ENCODE results near the gene RRH. TPM values are rescaled to one million over a fixed set of nuclear protein-coding genes. Genes with fewer than 3 reads are reported as not detected.

The RRH gene
- total RNA-seq, 1 experiment from 2014 or later = not detected

DNA sequence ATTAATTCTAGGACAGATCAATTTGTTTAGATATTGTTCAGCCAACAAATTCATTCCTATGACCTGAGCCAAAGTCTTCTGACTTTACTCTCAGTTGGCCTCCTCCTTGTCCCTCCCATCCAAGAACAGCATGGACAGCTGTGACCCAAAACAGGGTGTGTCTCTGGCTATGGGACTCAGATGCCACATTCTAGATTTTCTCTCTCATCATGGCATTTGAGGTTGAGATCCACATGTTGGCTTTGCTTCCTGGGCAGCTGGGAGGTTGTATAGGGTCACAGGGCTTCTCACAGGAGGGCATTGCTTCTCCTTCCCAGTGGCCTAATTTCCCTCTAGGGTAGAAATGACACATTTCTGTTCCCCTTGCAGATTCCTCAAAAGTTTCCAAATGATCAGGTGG is 62.3 kb downstream of the RRH start:
- no peaks in the 10 kb centered on the region for H3K9me3 Mint-ChIP-seq
- ATAC-seq = no peak
- H3K36me3 Mint-ChIP-seq = no peaks in the 10 kb centered on the region
- ChIA-PET CTCF (no interaction called here), POLR2A (no interaction called here)
- H3K27me3 Mint-ChIP-seq (ENCODE audit: low read depth) = no peaks in the 10 kb centered on the region
- DNase-seq (ENCODE audit: low spot score) = no peak
- H3K4me1 Mint-ChIP-seq = no peaks in the 10 kb centered on the region
- no peak overlapping the region for H3K27ac Mint-ChIP-seq
- H3K4me3 Mint-ChIP-seq = no peak overlapping the region
- TF ChIP-seq, protein P1, sequence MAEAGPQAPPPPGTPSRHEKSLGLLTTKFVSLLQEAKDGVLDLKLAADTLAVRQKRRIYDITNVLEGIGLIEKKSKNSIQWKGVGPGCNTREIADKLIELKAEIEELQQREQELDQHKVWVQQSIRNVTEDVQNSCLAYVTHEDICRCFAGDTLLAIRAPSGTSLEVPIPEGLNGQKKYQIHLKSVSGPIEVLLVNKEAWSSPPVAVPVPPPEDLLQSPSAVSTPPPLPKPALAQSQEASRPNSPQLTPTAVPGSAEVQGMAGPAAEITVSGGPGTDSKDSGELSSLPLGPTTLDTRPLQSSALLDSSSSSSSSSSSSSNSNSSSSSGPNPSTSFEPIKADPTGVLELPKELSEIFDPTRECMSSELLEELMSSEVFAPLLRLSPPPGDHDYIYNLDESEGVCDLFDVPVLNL (CRISPR knock-in tag; IDR thresholded peaks at IDR 0.05; ENCODE audit: borderline replicate concordance, low read depth) = no peak
- no peak for TF ChIP-seq PRRX2 (CRISPR knock-in tag; IDR thresholded peaks at IDR 0.05)
- no peak for TF ChIP-seq ZNF317 (CRISPR knock-in tag; IDR thresholded peaks at IDR 0.05; ENCODE audit: borderline replicate concordance, low read depth)
- no peak for TF ChIP-seq RELA (CRISPR knock-in tag; IDR thresholded peaks at IDR 0.05; ENCODE audit: borderline replicate concordance)
- no peak for TF ChIP-seq NFYB (CRISPR knock-in tag; conservative IDR thresholded peaks at IDR 0.05; ENCODE audit: low read depth)
- TF ChIP-seq, protein P2, sequence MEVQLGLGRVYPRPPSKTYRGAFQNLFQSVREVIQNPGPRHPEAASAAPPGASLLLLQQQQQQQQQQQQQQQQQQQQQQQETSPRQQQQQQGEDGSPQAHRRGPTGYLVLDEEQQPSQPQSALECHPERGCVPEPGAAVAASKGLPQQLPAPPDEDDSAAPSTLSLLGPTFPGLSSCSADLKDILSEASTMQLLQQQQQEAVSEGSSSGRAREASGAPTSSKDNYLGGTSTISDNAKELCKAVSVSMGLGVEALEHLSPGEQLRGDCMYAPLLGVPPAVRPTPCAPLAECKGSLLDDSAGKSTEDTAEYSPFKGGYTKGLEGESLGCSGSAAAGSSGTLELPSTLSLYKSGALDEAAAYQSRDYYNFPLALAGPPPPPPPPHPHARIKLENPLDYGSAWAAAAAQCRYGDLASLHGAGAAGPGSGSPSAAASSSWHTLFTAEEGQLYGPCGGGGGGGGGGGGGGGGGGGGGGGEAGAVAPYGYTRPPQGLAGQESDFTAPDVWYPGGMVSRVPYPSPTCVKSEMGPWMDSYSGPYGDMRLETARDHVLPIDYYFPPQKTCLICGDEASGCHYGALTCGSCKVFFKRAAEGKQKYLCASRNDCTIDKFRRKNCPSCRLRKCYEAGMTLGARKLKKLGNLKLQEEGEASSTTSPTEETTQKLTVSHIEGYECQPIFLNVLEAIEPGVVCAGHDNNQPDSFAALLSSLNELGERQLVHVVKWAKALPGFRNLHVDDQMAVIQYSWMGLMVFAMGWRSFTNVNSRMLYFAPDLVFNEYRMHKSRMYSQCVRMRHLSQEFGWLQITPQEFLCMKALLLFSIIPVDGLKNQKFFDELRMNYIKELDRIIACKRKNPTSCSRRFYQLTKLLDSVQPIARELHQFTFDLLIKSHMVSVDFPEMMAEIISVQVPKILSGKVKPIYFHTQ (CRISPR knock-in tag; IDR thresholded peaks at IDR 0.05) = no peak
- TF ChIP-seq, protein P3, sequence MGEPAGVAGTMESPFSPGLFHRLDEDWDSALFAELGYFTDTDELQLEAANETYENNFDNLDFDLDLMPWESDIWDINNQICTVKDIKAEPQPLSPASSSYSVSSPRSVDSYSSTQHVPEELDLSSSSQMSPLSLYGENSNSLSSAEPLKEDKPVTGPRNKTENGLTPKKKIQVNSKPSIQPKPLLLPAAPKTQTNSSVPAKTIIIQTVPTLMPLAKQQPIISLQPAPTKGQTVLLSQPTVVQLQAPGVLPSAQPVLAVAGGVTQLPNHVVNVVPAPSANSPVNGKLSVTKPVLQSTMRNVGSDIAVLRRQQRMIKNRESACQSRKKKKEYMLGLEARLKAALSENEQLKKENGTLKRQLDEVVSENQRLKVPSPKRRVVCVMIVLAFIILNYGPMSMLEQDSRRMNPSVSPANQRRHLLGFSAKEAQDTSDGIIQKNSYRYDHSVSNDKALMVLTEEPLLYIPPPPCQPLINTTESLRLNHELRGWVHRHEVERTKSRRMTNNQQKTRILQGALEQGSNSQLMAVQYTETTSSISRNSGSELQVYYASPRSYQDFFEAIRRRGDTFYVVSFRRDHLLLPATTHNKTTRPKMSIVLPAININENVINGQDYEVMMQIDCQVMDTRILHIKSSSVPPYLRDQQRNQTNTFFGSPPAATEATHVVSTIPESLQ (CRISPR knock-in tag; IDR thresholded peaks at IDR 0.05) = no peak
- TF ChIP-seq ZNF423 (CRISPR knock-in tag; IDR thresholded peaks at IDR 0.05) = no peak
- no peak for TF ChIP-seq ZNF121 (CRISPR knock-in tag; IDR thresholded peaks at IDR 0.05)

Other genes starting within 250 kb of the RRH start
- 23.7 to 26.0 TPM (median 24.5 TPM) in 3 replicates for gene CASP6, start 124.5 kb upstream of the RRH start, total RNA-seq (2021)
- 47.3 to 53.9 TPM (median 53.0 TPM) in 3 replicates for gene PLA2G12A, start 97.9 kb upstream of the RRH start, total RNA-seq (2021)
- 0.16 to 0.25 TPM in 2 of 3 replicates, not detected in the other for gene CFI, start 26.0 kb upstream of the RRH start, total RNA-seq (2021)
- gene GAR1, start 12.2 kb upstream of the RRH start, total RNA-seq (2021) = 26.1 to 32.3 TPM (median 26.9 TPM) in 3 replicates
- 0.07 to 0.14 TPM (median 0.11 TPM) in 3 replicates for gene LRIT3, start 20.1 kb downstream of the RRH start, total RNA-seq (2021)
- gene EGF, start 84.9 kb downstream of the RRH start, total RNA-seq (2021) = 2.5 to 2.6 TPM (median 2.5 TPM) in 3 replicates